T-helper 1 cell treated with Interleukin-12 subunit alpha and Interleukin-12 subunit beta and Interleukin-4 antibody, amounts not matched to agents 30 μg/mL and 1 μg/mL, for 36 hours (primary cell): ENCODE results near the gene MTMR3.
"Not testable (repeated sequence)": the region's sequence is repeated elsewhere in the genome, so short reads cannot be mapped to it uniquely, and the experiment has no call there.

ENCODE experiments used
- H3K27ac Mint-ChIP-seq: one replicate; pipeline ENCODE4 v1.8.0; 2021; ENCODE audit warnings: mild to moderate bottlenecking, mixed read lengths
- H3K27me3 Mint-ChIP-seq: one replicate; pipeline ENCODE4 v1.8.0; 2021; ENCODE audit warnings: low read depth, mixed read lengths
- H3K36me3 Mint-ChIP-seq: one replicate; pipeline ENCODE4 v1.8.0; 2021; ENCODE audit warnings: low read depth, mixed read lengths
- H3K4me1 Mint-ChIP-seq: one replicate; pipeline ENCODE4 v1.8.0; 2021; ENCODE audit warnings: low read depth, mixed read lengths
- H3K4me3 Mint-ChIP-seq: one replicate; pipeline ENCODE4 v1.8.0; 2021; ENCODE audit warnings: mild to moderate bottlenecking, moderate library complexity, mixed read lengths
- H3K9me3 Mint-ChIP-seq: one replicate; pipeline ENCODE4 v1.8.0; 2021; ENCODE audit warnings: mixed read lengths

Gene MTMR3

DNA sequence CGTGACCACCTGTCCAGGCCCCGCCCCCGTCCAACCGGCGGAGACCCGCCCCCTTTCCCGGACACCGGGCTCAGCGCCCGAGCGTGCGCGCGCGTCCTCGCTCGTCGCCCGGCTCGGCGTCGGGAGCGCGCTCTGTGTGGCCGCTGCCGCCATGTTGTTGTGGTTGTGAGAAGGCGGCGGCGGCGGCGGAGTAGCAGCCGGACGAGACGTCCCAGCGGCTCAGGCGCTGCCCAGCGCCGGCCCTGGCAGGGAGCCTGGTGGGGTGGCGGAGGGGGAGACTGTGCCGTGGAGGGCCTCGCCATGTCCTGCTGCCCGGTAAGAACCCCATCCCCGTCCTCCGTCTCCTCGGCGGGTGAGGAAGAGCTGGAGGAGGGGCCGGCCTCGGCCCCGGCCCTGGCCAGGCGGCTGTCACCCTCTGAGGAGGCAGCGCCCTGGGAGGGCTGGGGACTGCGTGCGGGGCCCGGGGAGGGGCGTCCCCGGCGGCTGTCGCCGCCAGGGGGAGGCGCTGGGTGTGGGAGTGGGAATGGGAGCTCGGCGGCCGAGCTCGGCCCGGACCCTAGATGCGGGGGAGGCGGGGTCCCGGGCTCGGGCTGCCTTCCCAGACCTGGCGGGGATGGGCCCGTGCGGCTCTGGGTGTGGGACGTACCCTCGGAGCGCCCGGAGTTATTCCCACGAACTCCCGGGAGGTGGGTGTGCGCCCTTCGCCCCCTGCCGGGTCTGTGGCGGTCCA, at the start of gene MTMR3:
MTMR3 (plus strand) TSS at position 130 of the 730 bp plus-strand sequence. CDS start 87,886 bp downstream, outside the sequence.
- Mint-ChIP-seq H3K4me3 (peak within 1 kb of the TSS; percentile 83), H3K36me3 (no peaks in the 10 kb centered on the region), H3K27ac (peak within 1 kb of the TSS; percentile 70), H3K27me3 (no peaks in the 10 kb centered on the region), H3K4me1 (peaks cover 9% of the 10 kb centered on the region), H3K9me3 (no peaks in the 10 kb centered on the region)

DNA sequence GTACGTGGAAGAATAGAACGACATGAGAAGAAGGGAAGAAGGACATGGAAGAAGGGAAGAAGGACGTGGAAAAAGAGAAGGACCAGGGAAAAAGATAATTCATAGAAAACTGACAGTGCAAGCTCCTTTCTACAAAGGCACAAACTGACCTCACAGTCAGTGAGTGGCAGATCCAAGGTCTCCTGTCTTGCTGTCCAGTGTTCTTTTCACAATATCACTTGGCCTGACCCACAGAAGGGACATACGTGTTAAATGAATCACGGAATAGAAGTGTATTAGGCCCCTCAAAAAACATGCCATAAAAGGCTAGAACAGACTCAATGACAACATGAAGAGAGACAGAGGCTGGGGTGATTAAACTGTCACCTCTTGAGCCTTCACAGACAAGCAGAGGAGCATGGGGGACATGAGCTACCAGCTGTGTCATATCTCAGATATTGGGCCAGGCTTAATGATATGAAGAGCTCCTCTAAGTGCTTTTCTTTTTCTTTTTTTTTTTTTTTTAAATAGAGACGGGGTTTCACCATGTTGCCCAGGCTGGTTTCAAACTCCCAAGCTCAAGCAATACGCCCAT, 49.5 kb upstream of the MTMR3 start:
- peaks cover 29% of the 10 kb centered on the region for H3K36me3 Mint-ChIP-seq
- H3K4me1 Mint-ChIP-seq: peaks cover 19% of the 10 kb centered on the region
- no peaks in the 10 kb centered on the region for H3K9me3 Mint-ChIP-seq
- no peak overlapping the region for H3K4me3 Mint-ChIP-seq
- H3K27me3 Mint-ChIP-seq: no peaks in the 10 kb centered on the region
- H3K27ac Mint-ChIP-seq: no peak overlapping the region

DNA sequence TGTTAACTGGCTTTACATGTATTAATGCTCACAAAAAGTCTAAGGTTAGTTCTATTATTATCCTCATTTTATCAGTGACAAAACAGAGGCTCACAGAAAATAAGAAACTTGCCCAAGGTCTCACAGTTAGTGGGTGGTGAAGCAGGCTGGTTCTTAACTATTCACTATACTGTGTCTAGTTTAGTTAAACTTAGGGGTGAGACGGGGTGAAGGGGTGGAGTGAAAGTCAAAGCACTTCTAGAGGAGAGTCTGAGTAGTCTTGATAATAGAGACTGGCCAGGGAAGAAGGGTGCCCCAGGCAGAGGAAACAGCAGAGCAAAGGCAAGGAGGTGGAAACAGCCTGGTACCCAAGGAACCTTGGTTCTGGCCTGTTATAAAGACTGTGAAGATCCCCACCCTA, 48.9 kb upstream of the MTMR3 start:
- H3K9me3 Mint-ChIP-seq: no peaks in the 10 kb centered on the region
- H3K4me3 Mint-ChIP-seq: no peak overlapping the region
- no peaks in the 10 kb centered on the region for H3K27me3 Mint-ChIP-seq
- H3K4me1 Mint-ChIP-seq: peaks cover 24% of the 10 kb centered on the region
- H3K27ac Mint-ChIP-seq: no peak overlapping the region
- H3K36me3 Mint-ChIP-seq: peaks cover 28% of the 10 kb centered on the region

DNA sequence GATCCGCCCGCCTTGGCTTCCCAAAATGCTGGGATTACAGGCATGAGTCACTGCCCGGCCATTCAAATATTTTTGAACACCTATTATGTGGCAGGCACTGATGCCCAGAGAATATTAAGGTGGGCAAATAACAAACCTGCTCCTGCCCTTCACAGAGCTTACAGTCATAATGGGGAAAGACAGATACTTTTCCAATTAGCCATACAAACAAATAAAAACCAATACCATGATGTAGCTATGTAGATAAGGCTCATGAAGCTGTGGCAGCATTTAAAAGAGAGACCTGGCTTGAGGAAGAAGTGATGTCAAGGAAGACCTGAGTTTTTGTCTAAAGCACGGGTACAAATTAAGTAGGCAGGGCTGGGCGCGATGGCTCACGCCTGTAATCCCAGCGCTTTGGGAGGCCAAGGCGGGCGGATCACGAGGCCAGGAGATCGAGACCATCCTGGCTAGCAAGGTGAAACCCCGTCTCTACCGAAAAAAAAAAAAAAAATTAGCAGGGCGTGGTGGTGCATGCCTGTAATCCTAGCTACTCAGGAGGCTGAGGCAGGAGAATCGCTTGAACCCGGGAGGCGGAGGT, 46.1 kb upstream of the MTMR3 start:
- peaks cover 20% of the 10 kb centered on the region for H3K36me3 Mint-ChIP-seq
- peak overlapping the region; percentile 96 for H3K4me3 Mint-ChIP-seq
- H3K9me3 Mint-ChIP-seq, H3K27me3 Mint-ChIP-seq: not testable (repeated sequence)
- peaks cover 23% of the 10 kb centered on the region for H3K4me1 Mint-ChIP-seq
- H3K27ac Mint-ChIP-seq: peak overlapping the region; percentile 55

DNA sequence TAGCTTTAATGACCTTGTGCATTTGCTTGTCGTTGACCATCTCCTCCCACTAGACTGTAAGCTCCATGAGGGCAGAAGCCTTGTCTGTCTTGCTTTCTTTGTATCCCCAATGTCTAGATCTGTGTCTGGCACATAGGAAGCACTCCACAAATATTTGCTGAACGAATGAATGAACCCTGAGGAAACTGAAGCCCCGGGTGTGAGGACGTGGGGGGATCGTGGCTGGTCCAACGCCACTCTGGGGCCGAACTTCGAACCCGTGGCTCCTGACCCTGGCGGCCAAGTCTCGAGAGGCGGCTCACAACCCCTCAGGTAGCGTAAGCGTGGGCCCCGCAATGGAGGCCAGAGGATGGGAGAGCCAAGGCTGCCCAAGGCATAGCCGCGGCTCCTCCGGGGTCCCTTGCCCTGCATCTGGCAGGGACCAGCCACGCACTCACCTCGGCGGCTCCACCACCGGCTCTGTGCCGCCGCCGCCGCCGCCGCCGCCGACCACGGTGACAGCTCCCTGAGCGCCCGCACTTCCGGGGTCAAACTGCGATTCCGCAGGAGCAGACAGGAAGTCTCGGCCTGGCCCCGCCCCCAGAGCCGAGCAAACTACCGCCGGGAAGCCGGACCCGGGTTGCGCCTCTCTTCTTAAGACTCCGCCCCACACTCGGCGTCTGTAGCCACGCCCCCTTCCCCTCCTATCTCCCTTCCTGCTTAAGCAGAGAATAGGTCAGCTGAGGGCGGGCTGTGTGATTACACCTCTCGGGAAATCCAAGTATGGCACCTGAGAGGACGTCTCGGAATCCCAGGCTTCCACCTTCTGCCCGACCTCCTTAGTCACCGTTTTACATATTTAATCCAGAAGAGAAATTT, 45.0 kb upstream of the MTMR3 start, which contains the start of gene ASCC2:
ASCC2 (minus strand) TSS at position 534 of the 858 bp plus-strand sequence. CDS start 5,949 bp downstream, outside the sequence.
- H3K27me3 Mint-ChIP-seq: peaks cover 6% of the 10 kb centered on the region

DNA sequence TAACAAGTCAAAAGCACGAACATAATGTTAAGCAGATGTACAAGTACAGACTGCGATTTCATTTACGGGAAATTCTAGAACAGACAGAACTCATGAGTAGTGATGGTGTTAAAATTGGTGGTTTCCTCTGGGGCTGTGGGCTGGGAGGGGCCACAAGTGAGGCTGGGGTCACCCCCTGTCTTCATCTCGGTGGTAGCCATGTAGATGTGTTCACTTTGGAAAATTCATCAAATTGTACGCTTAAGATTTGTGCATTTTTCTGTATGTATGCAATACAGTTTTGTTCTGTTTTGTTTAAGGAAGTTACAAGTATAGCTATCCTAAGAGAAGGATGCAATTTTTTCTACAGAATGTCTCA, 44.4 kb upstream of the MTMR3 start:
- peaks cover 6% of the 10 kb centered on the region for H3K27me3 Mint-ChIP-seq
- peak overlapping the region; percentile 90 for H3K27ac Mint-ChIP-seq
- H3K4me3 Mint-ChIP-seq: peak overlapping the region; percentile 96
- no peaks in the 10 kb centered on the region for H3K9me3 Mint-ChIP-seq
- H3K36me3 Mint-ChIP-seq: peaks cover 14% of the 10 kb centered on the region
- H3K4me1 Mint-ChIP-seq: peaks cover 23% of the 10 kb centered on the region

More for the DNA sequence above, 45.0 kb upstream of the MTMR3 start, which contains the start of gene ASCC2:
- Mint-ChIP-seq H3K4me1 (peaks cover 23% of the 10 kb centered on the region), H3K36me3 (peaks cover 17% of the 10 kb centered on the region), H3K27ac (peak within 1 kb of the TSS; percentile 90), H3K9me3 (no peaks in the 10 kb centered on the region), H3K4me3 (peak within 1 kb of the TSS; percentile 96)

DNA sequence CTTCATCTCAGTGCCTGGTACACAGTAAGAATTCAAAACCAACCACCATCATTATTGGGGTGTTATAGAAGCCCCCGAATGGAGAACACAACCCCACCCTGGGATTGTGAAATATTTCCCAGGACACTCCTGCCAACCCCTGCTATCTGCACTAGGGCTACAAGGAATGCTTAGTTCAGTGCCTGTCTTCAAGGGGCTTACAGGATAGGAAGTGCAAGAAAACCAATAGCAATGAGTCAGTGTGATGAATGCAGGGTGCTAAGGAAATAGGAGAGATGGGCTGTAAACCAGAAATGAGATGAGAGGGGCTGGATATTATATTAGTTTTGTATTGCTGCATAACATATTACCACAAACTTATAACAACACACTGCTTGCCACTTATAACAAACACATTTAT, 43.9 kb upstream of the MTMR3 start:
- Mint-ChIP-seq H3K27me3 (peaks cover 6% of the 10 kb centered on the region), H3K36me3 (peaks cover 12% of the 10 kb centered on the region), H3K4me1 (peaks cover 23% of the 10 kb centered on the region), H3K27ac (peak overlapping the region; percentile 90), H3K9me3 (no peaks in the 10 kb centered on the region), H3K4me3 (peak overlapping the region; percentile 96)

DNA sequence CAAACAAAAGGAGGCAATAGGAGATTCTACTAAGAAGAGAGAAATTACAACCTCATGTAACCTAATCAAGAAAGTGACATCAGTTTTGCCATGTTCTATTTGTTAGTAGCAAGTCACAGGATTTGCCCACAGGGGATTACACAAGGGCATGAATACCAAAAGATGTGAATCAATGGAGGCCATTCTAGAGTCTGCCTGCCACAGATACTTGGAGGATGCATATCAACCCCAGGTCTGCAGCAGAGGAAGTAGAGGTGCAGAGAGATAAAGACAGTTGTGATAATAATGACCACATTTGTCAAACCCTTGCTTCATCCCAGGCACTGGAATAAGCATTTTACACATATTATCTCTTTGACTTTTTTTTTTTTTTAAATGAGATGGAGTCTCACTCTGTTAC, 42.5 kb upstream of the MTMR3 start:
- Mint-ChIP-seq H3K9me3 (peaks cover under 1% of the 10 kb centered on the region), H3K36me3 (peaks cover 9% of the 10 kb centered on the region), H3K4me1 (peaks cover 21% of the 10 kb centered on the region), H3K27ac (no peak overlapping the region), H3K27me3 (peaks cover 6% of the 10 kb centered on the region), H3K4me3 (no peak overlapping the region)

DNA sequence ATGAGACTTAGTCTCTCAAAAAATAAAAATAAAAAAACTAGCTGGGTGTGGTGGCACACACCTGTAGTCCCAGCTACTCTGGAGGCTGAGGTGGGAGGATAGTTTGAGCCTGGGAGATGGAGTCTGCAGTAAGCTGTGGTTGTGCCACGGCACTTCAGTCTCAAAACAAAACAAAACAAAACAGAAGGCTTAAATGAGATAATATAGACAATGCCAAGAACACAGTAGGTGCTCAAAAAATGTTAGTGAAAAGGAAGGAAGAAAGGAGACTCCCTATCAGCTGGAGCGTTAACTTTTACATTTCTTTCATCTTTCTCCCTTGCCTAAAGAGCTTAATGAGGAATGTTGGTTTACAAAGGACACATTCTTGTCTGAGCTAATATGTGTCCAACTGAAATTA, 40.8 kb upstream of the MTMR3 start:
- peaks cover 4% of the 10 kb centered on the region for H3K36me3 Mint-ChIP-seq
- H3K27me3 Mint-ChIP-seq: peaks cover 6% of the 10 kb centered on the region
- no peak overlapping the region for H3K4me3 Mint-ChIP-seq
- H3K27ac Mint-ChIP-seq: no peak overlapping the region
- peaks cover 9% of the 10 kb centered on the region for H3K9me3 Mint-ChIP-seq
- peaks cover 14% of the 10 kb centered on the region for H3K4me1 Mint-ChIP-seq

DNA sequence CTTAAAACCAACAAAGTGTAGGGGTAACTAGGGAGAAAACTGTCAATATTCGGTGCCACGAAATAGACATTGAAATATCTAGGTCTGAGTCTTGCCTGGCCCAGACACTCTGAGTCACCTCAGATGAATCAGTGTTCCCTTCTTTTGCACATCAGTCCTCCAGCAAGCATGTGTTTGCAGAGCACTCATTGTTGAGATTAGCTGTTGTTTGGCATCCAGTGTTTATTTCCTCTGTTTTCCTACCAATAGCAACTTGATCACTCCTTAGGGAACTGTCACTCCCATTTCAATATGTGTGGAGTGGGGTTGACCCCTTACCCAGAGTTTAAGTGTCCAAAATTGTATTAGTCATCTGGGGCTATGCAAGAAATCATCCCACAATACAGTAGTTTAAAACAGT, 40.2 kb upstream of the MTMR3 start:
- peaks cover 9% of the 10 kb centered on the region for H3K4me1 Mint-ChIP-seq

DNA sequence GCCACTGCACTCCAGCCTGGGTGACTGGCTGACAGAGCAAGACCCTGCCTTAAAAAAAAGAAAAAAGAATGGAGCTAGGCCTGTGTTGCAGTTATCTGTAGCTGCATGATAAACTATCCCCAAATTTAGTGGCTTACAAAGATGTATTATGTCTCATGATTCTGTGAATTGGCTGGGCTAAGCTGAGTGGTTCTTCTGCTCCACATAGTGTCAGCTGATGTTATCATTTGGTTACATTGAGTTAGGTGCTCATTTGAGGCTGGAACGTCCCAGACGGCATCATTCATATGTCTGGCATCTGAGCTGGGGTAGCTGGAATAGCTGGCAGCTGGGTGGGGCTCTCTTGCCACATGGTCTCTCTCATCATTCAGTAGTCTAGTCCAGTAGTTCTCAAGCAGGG, 36.7 kb upstream of the MTMR3 start:
- Mint-ChIP-seq H3K4me3 (no peak overlapping the region), H3K36me3 (no peaks in the 10 kb centered on the region), H3K27me3 (peaks cover 10% of the 10 kb centered on the region), H3K4me1 (no peaks in the 10 kb centered on the region), H3K9me3 (peaks cover 9% of the 10 kb centered on the region), H3K27ac (no peak overlapping the region)

More for the DNA sequence above, 40.2 kb upstream of the MTMR3 start:
- H3K4me3 Mint-ChIP-seq: no peak overlapping the region
- peaks cover 6% of the 10 kb centered on the region for H3K27me3 Mint-ChIP-seq
- H3K27ac Mint-ChIP-seq: no peak overlapping the region
- H3K9me3 Mint-ChIP-seq: peaks cover 9% of the 10 kb centered on the region
- peaks cover 1% of the 10 kb centered on the region for H3K36me3 Mint-ChIP-seq

DNA sequence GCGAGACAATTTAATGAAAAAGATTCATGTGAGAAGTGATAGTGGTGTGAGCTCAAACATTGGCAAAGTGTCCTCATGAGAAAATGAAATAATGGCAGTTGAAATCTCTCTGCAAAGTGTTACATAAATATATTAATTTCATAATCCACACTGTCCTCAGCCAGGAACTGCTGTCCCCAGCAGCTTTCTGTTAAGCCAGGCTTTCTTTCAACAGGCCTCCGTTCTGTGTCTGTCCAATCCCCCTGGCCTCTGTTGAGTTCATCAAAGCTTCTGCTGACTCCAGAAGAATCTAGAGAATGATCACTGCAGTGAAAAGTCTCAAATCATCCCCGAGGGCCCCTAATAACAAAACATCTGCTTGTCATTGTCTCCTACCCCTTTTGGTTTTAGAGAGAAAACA, 34.9 kb upstream of the MTMR3 start:
- H3K27me3 Mint-ChIP-seq: peaks cover 4% of the 10 kb centered on the region
- H3K9me3 Mint-ChIP-seq: peaks cover 9% of the 10 kb centered on the region
- H3K36me3 Mint-ChIP-seq: no peaks in the 10 kb centered on the region
- H3K27ac Mint-ChIP-seq: no peak overlapping the region
- no peak overlapping the region for H3K4me3 Mint-ChIP-seq
- no peaks in the 10 kb centered on the region for H3K4me1 Mint-ChIP-seq

DNA sequence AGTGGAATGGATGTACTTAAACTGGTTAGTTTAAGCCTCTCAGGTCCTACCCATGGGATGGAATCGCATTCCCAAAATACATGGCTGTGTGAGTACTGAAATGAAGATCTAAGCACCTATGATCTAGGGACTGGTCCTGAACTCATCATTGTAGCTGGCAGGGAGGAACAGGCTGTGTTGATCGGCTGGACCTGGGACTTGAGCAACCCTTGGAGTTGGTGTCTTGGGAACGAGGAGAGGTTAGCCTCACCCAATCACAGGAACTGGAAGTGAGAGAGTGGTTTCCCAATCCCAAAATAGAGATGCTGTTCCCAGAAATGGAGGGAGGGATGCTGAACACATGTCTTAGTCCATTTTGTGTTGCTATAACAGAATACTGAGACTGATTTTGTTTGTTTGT, 28.5 kb upstream of the MTMR3 start:
- no peaks in the 10 kb centered on the region for H3K9me3 Mint-ChIP-seq
- no peak overlapping the region for H3K4me3 Mint-ChIP-seq
- H3K36me3 Mint-ChIP-seq: no peaks in the 10 kb centered on the region
- no peaks in the 10 kb centered on the region for H3K27me3 Mint-ChIP-seq
- H3K4me1 Mint-ChIP-seq: no peaks in the 10 kb centered on the region
- no peak overlapping the region for H3K27ac Mint-ChIP-seq

DNA sequence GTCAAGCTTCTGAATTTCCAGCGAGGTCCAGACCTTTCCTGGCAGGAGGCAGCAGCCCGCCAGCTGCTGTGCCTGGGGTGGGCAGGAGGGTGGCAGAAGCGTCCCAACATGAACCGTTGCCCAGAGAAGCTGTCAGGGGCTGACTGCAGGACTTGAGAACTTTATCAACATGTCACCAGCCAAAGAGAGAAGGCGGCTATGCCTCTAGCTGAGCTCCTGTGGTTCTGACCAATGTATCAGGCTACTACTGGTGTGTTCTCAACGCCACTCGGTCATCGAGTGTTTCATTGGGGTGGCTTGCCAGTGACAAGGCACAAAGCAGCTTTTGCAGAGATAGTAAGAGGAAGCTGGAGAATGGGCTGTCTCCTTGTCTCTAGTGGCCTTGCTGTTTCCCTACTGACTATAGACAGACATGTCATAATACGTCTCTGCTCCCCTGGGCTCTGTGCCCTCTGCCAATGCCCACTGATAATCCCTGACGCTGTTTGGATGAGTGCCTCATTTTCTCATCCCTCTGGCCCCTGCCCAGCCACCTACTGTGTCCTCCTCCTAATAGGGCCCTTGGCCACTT, 27.3 kb upstream of the MTMR3 start:
- Mint-ChIP-seq H3K27ac (no peak overlapping the region), H3K9me3 (no peaks in the 10 kb centered on the region), H3K4me3 (no peak overlapping the region), H3K36me3 (no peaks in the 10 kb centered on the region), H3K4me1 (no peaks in the 10 kb centered on the region), H3K27me3 (peaks cover 4% of the 10 kb centered on the region)
